MCF 10A (cell line): ENCODE data around the gene SSNA1. TPM values are rescaled to one million over a fixed set of nuclear protein-coding genes. Genes with fewer than 3 reads are reported as not detected.

ENCODE experiments used
- BruUV-seq: library from RNA; stranded (reverse); fragments of 400-500 nt; replicated peaks from 2 replicates; lab custom pipeline; 2021; lab: Mats Ljungman, UMichigan
- CTCF ChIA-PET: fragments of 300-600 bp; sonication (Branson Sonifier 250); formaldehyde crosslinking; extraction: SDS; loops from one replicate; lab custom pipeline; 2021; ENCODE audit warnings: antibody characterized with exemption, inconsistent platforms; lab: Yijun Ruan, JAX
- POLR2A ChIA-PET: fragments of 300-600, 350-650 bp; sonication (Branson Sonifier 250); formaldehyde crosslinking; extraction: SDS; loops from one replicate; lab custom pipeline; 2020; ENCODE audit warnings: antibody characterized with exemption, inconsistent platforms; lab: Yijun Ruan, JAX
- DNase-seq: peaks from one replicate; pipeline ENCODE4 v3.0.0-alpha.2; 2018; ENCODE audit not compliant: unreplicated experiment
- H3K27ac Mint-ChIP-seq: one replicate; pipeline ENCODE4 v1.8.0; 2022; ENCODE audit warnings: mild to moderate bottlenecking, low read depth, mixed read lengths; ENCODE audit not compliant: unreplicated experiment
- H3K27me3 Mint-ChIP-seq: one replicate; pipeline ENCODE4 v1.8.0; 2022; ENCODE audit warnings: mixed read lengths; ENCODE audit not compliant: insufficient read depth, unreplicated experiment
- H3K36me3 Mint-ChIP-seq: one replicate; pipeline ENCODE4 v1.8.0; 2022; ENCODE audit warnings: mild to moderate bottlenecking, moderate library complexity, mixed read lengths; ENCODE audit not compliant: insufficient read depth, unreplicated experiment
- H3K4me1 Mint-ChIP-seq: one replicate; pipeline ENCODE4 v1.8.0; 2022; ENCODE audit warnings: mixed read lengths; ENCODE audit not compliant: insufficient read depth, unreplicated experiment
- H3K4me3 Mint-ChIP-seq: one replicate; pipeline ENCODE4 v1.8.0; 2022; ENCODE audit warnings: mild to moderate bottlenecking, moderate library complexity, mixed read lengths; ENCODE audit not compliant: unreplicated experiment
- H3K9me3 Mint-ChIP-seq: one replicate; pipeline ENCODE4 v1.8.0; 2022; ENCODE audit warnings: mixed read lengths; ENCODE audit not compliant: unreplicated experiment
- intact Hi-C: fragments of 100-400 bp; cut with micrococcal nuclease; formaldehyde crosslinking; loops from 2 replicates; pipeline ENCODE4 v1.14.1; 2022
- total RNA-seq: library from RNA; stranded (reverse); gene quantifications from 2 replicates; pipeline ENCODE4 v1.2.3, GENCODE V29; 2022
- TF ChIP-seq, protein P1 (sequence below): fragments of 200-600 bp; IDR thresholded peaks from one replicate; pipeline ENCODE4 v1.8.0; 2022; ENCODE audit warnings: antibody characterized with exemption, mild to moderate bottlenecking; ENCODE audit not compliant: unreplicated experiment

The SSNA1 gene
- total RNA-seq, 1 experiment from 2014 or later: 81.4 TPM

DNA sequence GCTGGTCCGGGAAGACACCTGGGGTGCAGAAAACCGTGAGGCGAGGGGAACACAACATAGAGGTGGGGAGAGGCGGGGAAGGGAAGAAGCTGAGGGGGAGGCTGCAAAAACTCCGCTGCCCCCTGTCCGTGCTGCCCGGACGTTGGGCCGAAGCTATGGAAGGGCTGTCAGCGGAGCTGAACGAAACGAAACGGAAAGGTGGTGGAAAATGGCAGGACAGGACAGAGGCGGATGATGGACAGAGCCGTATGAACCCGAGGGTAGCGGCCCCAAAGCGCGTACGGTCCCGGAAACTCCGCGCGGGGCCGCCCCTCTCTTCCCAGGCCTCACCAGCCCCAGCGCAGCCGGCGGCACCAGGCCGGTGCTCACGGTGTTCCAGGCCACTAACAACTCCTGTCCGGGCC, 388 bp upstream of the SSNA1 start:
- no TSS peak for BruUV-seq
- H3K27me3 Mint-ChIP-seq: no peaks in the 10 kb centered on the region
- H3K27ac Mint-ChIP-seq: peak overlapping the region; percentile 95
- peaks cover 10% of the 10 kb centered on the region for H3K4me1 Mint-ChIP-seq
- intact Hi-C loops: loop anchor here (2.0 kb wide), 1 partner anchor 53 kb away; the partner anchor contains the start of gene TUBB4B
- no peaks in the 10 kb centered on the region for H3K9me3 Mint-ChIP-seq
- peak overlapping the region; percentile 94 for H3K4me3 Mint-ChIP-seq
- TF ChIP-seq, protein P1, sequence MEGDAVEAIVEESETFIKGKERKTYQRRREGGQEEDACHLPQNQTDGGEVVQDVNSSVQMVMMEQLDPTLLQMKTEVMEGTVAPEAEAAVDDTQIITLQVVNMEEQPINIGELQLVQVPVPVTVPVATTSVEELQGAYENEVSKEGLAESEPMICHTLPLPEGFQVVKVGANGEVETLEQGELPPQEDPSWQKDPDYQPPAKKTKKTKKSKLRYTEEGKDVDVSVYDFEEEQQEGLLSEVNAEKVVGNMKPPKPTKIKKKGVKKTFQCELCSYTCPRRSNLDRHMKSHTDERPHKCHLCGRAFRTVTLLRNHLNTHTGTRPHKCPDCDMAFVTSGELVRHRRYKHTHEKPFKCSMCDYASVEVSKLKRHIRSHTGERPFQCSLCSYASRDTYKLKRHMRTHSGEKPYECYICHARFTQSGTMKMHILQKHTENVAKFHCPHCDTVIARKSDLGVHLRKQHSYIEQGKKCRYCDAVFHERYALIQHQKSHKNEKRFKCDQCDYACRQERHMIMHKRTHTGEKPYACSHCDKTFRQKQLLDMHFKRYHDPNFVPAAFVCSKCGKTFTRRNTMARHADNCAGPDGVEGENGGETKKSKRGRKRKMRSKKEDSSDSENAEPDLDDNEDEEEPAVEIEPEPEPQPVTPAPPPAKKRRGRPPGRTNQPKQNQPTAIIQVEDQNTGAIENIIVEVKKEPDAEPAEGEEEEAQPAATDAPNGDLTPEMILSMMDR: no peak
- POLR2A ChIA-PET: interaction anchor here (0.6 to 3.7 kb wide), 20 partner anchors 10 to 1069 kb away, joined by 3 to 57 read pairs (median 6); partner anchors contain the start of genes CYSRT1, GRIN1, MAN1B1 and NDOR1
- DNase-seq: no peak
- CTCF ChIA-PET: interaction anchor here (0.6 to 2.4 kb wide), 6 partner anchors 17 to 96 kb away, joined by 3 to 11 read pairs (median 4); partner anchors contain the start of genes NDOR1, RNF224 and TMEM203
- H3K36me3 Mint-ChIP-seq: peaks cover 26% of the 10 kb centered on the region

GRCh38 chr9:137189297-137190295, 1.1 kb downstream of the SSNA1 start:
- H3K27ac Mint-ChIP-seq: peak overlapping the region; percentile 95
- CTCF ChIA-PET: interaction anchor here (0.6 to 2.4 kb wide), 15 partner anchors 11 to 160 kb away, joined by 3 to 11 read pairs (median 3); partner anchors contain the start of genes CYSRT1, RNF224 and TPRN

GRCh38 chr9:137190315-137190856, 1.9 kb downstream of the SSNA1 start:
- Mint-ChIP-seq H3K9me3 (no peaks in the 10 kb centered on the region), H3K4me1 (peaks cover 15% of the 10 kb centered on the region), H3K27me3 (no peaks in the 10 kb centered on the region), H3K27ac (no peak overlapping the region), H3K4me3 (peak overlapping the region; percentile 94), H3K36me3 (peaks cover 20% of the 10 kb centered on the region)
- intact Hi-C loops: no loop called here
- no TSS peak for BruUV-seq
- DNase-seq: no peak
- ChIA-PET CTCF (interaction anchor here (0.6 to 2.0 kb wide), 4 partner anchors 11 to 61 kb away, joined by 3 to 11 read pairs (median 4); partner anchors contain the start of gene RNF224), POLR2A (interaction anchor here (1.1 to 3.7 kb wide), 9 partner anchors 8 to 63 kb away, joined by 3 to 57 read pairs (median 29); partner anchors contain the start of genes CYSRT1, LRRC26, NDOR1 and RNF224)
- TF ChIP-seq, protein P1: no peak

More at GRCh38 chr9:137189297-137190295, 1.1 kb downstream of the SSNA1 start:
- Mint-ChIP-seq H3K27me3 (no peaks in the 10 kb centered on the region), H3K36me3 (peaks cover 20% of the 10 kb centered on the region), H3K4me1 (peaks cover 10% of the 10 kb centered on the region), H3K4me3 (peak overlapping the region; percentile 94), H3K9me3 (no peaks in the 10 kb centered on the region)
- DNase-seq: no peak
- TSS peak; percentile 87 for BruUV-seq
- intact Hi-C loops: loop anchor here (1.0 to 2.0 kb wide), 2 partner anchors 38 to 51 kb away; partner anchors contain the start of genes RNF224 and TUBB4B
- TF ChIP-seq, protein P1: no peak
- POLR2A ChIA-PET: interaction anchor here (0.6 to 3.7 kb wide), 28 partner anchors 8 to 599 kb away, joined by 3 to 57 read pairs (median 4); partner anchors contain the start of genes CYSRT1, LRRC26, MAN1B1 and NDOR1
